Colonic mucosa (tissue), 4 donors: ENCODE results near the gene CFAP46. TPM values are rescaled to one million over a fixed set of nuclear protein-coding genes. Genes with fewer than 3 reads are reported as not detected.
A peak's percentile ranks its signal among the peaks of the same experiment; 100 is the strongest.

Experiments used
- DNase-seq: peaks from one replicate; pipeline ENCODE4 v3.0.0-alpha.2; 2020
- H3K27ac ChIP-seq: fragments of 200-600 bp; one replicate; pipeline ENCODE4 v1.8.0; 2021
- H3K27me3 ChIP-seq: fragments of 200-600 bp; one replicate; pipeline ENCODE4 v1.8.0; 2021
- H3K36me3 ChIP-seq: fragments of 200-600 bp; one replicate; pipeline ENCODE4 v1.8.0; 2021
- H3K4me1 ChIP-seq: fragments of 200-600 bp; one replicate; pipeline ENCODE4 v1.8.0; 2021; ENCODE audit warnings: mild to moderate bottlenecking
- H3K4me3 ChIP-seq: fragments of 200-600 bp; one replicate; pipeline ENCODE4 v1.8.0; 2021
- H3K9ac ChIP-seq, 2 donors: one replicate each; pipeline ENCODE4 v1.7.0; 2013; ENCODE audit warnings: control low read depth in 2 of 2, low read depth in 2 of 2, low read length in 2 of 2
- H3K9me3 ChIP-seq: fragments of 200-600 bp; one replicate; pipeline ENCODE4 v1.8.0; 2021
- intact Hi-C: fragments of 100-400 bp; cut with DNase I; formaldehyde crosslinking; loops from one replicate; pipeline ENCODE4 v1.14.1; 2022
- total RNA-seq, 2 donors: library from RNA; stranded (reverse); fragmentation: NEBNext Ultra II Directional in 1 of 2; extraction: Animal tissue kit (Norgen Biotek cat#: 25700) in 1 of 2; gene quantifications; one replicate each; pipeline ENCODE4 v1.2.1, GENCODE V29; 2021
- TF ChIP-seq, protein P1 (sequence below): fragments of 200-600 bp; IDR thresholded peaks from one replicate; pipeline ENCODE4 v1.8.0; 2022; ENCODE audit warnings: antibody characterized with exemption, mild to moderate bottlenecking
- donor health status: healthy.
- donor health status: DM: no; HTN: no; CAD: no.
- donor health status: DM: no; HTN: no; CAD: no.

The CFAP46 gene
- total RNA-seq, 2 donors from 2014 or later, result 0.13 TPM; not detected in 1

DNA sequence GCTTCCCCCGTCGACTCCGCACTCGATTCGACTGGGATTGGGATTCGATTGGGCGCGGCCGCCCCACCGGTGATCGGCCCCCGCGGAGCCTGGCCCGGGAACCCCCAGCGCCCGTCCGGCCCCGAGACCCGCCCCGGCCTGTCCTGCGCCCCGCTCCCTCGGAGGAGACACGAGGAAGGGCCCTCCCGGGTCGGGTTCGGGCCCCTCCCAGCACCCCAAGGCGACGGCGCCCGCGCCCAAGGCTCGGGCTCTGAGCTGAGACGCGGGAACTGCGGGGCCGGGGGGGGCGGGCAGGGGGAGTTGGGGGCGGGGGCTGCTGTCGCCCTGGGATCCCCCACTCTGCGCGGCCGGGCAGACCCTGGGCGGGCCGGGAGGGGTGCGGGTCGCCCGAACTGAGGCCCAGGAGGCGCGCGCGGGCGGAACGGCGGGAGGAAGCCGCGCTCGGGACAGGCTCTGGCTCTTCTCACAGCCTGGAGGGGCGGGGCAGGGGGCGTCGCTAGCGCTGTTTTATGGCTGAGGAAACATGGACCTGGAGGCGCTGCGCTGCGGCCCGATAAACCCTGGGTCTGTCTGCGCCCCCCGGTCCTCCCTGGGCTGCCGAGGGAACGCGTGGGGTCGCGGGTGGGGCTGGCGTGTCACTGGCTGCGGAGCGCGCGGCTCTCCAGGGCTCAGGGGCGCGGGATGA is 154.7 kb downstream of the CFAP46 start:
- H3K9me3 ChIP-seq, result no peaks in the 10 kb centered on the region
- H3K27me3 ChIP-seq, result peaks cover 63% of the 10 kb centered on the region
- H3K4me1 ChIP-seq, result peaks cover 12% of the 10 kb centered on the region
- H3K4me3 ChIP-seq, result peak overlapping the region; percentile 9
- H3K27ac ChIP-seq, result no peak overlapping the region
- no peak for DNase-seq
- no peaks in the 10 kb centered on the region for H3K36me3 ChIP-seq
- intact Hi-C loops, result loop anchor here (1.0 kb wide), 1 partner anchor 133 kb away; no protein-coding TSS in a partner anchor
- TF ChIP-seq, protein P1, sequence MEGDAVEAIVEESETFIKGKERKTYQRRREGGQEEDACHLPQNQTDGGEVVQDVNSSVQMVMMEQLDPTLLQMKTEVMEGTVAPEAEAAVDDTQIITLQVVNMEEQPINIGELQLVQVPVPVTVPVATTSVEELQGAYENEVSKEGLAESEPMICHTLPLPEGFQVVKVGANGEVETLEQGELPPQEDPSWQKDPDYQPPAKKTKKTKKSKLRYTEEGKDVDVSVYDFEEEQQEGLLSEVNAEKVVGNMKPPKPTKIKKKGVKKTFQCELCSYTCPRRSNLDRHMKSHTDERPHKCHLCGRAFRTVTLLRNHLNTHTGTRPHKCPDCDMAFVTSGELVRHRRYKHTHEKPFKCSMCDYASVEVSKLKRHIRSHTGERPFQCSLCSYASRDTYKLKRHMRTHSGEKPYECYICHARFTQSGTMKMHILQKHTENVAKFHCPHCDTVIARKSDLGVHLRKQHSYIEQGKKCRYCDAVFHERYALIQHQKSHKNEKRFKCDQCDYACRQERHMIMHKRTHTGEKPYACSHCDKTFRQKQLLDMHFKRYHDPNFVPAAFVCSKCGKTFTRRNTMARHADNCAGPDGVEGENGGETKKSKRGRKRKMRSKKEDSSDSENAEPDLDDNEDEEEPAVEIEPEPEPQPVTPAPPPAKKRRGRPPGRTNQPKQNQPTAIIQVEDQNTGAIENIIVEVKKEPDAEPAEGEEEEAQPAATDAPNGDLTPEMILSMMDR, result no peak
- no peak overlapping the region for H3K9ac ChIP-seq

DNA sequence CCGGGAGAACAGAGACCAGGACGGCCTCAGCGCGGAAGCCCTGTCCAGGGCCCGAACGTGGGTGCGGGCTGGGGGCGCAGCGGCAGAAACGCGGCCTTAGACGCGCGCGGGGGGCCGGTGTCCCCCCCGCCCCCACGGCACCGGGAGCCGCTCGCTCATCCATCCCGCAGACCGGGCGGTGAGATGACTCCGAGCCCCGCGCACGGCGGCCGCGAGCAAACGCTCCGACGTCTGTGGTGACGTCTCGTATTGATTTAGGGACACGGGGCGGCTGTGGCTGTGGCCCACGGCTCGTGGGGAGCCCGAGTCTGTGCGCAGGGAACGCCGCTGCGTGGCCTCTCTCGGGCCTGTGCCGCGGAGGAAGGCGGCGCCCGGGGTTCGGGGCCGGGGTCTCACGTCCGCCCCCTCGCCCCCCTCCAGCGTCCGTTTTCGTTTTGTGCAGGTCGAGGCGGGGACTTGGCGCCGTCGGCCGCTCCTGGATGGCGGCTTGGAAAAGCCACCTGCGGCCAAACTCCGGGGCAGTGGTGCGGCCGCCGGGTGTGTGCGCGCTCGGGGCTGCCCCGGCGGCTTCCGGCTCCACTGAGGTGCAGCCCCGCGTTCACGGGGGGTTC is 155.4 kb downstream of the CFAP46 start:
- Histone ChIP-seq H3K4me1 (peaks cover 12% of the 10 kb centered on the region), H3K27ac (no peak overlapping the region), H3K4me3 (peak overlapping the region; percentile 9), H3K9me3 (no peaks in the 10 kb centered on the region), H3K27me3 (peaks cover 63% of the 10 kb centered on the region), H3K9ac (no peak overlapping the region), H3K36me3 (no peaks in the 10 kb centered on the region)
- no peak for DNase-seq
- TF ChIP-seq, protein P1, result no peak
- intact Hi-C loops, result no loop called here

DNA sequence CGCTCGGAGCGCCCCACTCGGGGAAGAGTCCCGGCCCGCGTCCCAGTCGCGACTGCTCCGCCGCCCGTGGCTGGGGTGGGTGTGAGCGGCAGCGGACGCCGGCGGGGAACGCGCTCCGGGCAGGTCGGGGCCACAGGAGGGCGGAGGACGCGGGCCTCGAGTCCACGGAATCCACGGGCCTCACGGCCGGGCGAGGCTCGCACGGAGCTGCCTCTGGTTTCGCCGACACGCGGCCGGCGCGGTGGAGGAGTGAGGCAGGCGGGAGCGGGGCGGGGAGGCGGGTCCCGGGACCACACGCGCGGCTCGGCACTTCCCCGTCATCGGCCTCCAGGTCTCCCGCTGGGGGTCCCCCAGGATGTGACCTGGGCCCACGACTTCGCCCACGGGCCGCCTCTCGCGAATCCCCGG is 155.9 kb downstream of the CFAP46 start:
- H3K9me3 ChIP-seq, result no peaks in the 10 kb centered on the region
- no peak for DNase-seq
- no peaks in the 10 kb centered on the region for H3K36me3 ChIP-seq
- peaks cover 12% of the 10 kb centered on the region for H3K4me1 ChIP-seq
- TF ChIP-seq, protein P1, result no peak
- no peak overlapping the region for H3K9ac ChIP-seq
- peak overlapping the region; percentile 9 for H3K4me3 ChIP-seq
- peaks cover 63% of the 10 kb centered on the region for H3K27me3 ChIP-seq
- intact Hi-C loops, result no loop called here
- no peak overlapping the region for H3K27ac ChIP-seq

DNA sequence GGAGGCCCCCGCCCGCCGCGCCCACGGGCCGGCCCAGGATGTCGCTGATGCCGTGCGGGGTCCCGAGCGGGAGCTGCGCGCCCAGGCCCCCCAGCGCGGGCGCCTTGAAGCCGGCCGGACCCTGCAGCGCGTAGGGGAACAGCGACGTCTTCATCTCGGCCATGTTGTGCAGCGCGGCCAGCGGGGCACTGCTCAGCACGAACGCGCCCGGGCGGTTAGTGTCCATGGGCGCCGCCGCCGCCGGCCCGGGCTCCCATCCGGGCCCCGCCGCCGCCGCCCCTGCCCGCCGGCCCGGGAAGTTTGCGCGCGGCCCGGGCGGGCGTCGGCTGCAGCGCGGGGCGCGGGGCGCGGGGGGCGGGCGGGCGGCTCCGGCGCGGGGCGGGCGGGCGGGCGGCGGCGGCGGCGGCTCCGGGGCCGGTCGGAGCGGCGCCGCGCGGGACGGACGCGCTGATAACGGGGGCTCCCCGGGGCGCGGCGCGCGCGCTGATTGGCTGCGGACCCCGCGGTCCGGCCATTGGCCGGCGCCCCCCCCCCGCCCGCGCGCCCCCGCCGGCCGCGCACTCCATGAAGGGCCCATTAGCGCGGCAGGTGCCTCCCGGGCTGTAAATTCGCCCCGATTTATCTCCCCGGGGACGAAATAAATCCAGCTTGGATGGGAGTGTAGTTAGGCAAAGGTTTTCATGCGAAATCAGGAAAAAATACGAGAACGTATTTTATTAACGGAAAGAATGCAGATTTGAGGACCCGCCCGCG is 156.5 kb downstream of the CFAP46 start, which contains the start of gene NKX6-2:
Gene NKX6-2 (minus strand): TSS at position 425 of the 753 bp plus-strand sequence. CDS start 199 bp downstream, at position 226.
- peaks cover 60% of the 10 kb centered on the region for H3K27me3 ChIP-seq
- intact Hi-C loops, result no loop called here
- no peak within 1 kb of the TSS for H3K9ac ChIP-seq
- peak within 1 kb of the TSS; percentile 9 for H3K4me3 ChIP-seq
- TF ChIP-seq, protein P1, result no peak
- peaks cover 12% of the 10 kb centered on the region for H3K4me1 ChIP-seq
- no peak for DNase-seq
- H3K36me3 ChIP-seq, result no peaks in the 10 kb centered on the region
- H3K27ac ChIP-seq, result no peak within 1 kb of the TSS
- H3K9me3 ChIP-seq, result no peaks in the 10 kb centered on the region

DNA sequence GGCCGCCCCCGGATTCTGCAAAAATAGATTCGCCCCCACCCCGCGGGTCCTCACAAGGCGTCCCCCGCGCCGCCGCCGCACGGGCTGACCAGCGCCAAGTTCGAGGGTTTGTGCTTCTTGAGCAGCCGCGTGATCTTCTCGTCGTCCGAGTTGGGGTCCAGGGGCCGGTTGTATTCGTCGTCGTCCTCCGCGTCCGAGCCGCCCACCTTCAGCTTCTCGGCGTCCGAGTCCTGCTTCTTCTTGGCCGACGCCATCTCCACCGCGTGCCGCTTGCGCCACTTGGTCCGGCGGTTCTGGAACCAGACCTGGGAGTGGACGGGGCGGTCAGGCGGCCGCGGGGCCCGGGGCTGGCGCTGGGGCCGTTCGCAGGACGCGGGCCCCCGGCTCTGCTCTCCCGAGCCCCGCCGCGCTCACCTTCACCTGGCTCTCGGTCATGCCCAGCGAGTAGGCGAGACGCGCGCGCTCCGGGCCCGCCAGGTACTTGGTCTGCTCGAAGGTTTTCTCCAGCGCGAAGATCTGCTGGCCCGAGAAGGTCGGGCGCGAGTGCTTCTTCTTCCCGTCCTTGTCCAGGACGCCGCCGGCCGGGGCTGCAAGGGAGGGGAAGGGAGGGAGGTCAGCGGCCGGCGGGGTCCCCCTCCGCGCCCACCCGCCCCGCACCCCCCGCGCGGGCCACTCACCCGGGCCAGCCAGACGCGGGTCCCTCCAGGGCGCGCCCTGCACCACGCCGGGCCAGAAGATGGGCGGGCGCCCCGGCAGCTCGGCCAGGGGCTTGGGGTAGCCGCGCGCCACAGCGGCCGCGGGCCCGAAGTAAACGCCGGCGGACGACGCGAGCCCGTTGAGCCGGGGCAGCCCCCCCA is 157.3 kb downstream of the CFAP46 start:
- no peaks in the 10 kb centered on the region for H3K9me3 ChIP-seq
- intact Hi-C loops, result no loop called here
- H3K4me3 ChIP-seq, result no peak overlapping the region
- no peak for DNase-seq
- H3K27ac ChIP-seq, result no peak overlapping the region
- H3K36me3 ChIP-seq, result no peaks in the 10 kb centered on the region
- TF ChIP-seq, protein P1, result no peak
- peaks cover 12% of the 10 kb centered on the region for H3K4me1 ChIP-seq
- no peak overlapping the region for H3K9ac ChIP-seq
- H3K27me3 ChIP-seq, result peaks cover 58% of the 10 kb centered on the region
